ENCODE results near the gene BHLHA15. TPM values are rescaled to one million over a fixed set of nuclear protein-coding genes. Genes with fewer than 3 reads are reported as not detected.

Gene BHLHA15
- total RNA-seq, 4 donors from 2014 or later = not detected

DNA sequence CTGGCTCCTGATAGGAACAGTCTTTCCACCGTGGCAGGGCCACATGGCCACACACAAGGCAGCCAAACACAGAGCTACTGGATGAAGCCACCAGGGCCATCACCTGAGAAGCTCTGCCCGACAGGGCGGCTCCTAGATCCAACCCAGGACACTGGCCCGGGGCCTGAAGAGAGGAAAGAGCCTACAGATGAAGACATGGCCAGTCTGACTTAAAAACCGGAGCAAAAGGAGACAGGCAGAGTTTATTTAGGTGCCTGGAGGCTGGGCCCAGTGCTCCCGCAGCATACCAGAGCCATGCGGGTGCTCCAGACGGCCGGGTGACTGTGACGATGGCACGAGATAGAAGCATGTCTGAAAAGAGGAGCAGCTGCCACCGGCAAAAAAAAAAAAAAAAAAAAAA, 36.9 kb downstream of the BHLHA15 start:
- no peak for DNase-seq (ENCODE audit: extremely low spot score)
- TF ChIP-seq, protein P1, sequence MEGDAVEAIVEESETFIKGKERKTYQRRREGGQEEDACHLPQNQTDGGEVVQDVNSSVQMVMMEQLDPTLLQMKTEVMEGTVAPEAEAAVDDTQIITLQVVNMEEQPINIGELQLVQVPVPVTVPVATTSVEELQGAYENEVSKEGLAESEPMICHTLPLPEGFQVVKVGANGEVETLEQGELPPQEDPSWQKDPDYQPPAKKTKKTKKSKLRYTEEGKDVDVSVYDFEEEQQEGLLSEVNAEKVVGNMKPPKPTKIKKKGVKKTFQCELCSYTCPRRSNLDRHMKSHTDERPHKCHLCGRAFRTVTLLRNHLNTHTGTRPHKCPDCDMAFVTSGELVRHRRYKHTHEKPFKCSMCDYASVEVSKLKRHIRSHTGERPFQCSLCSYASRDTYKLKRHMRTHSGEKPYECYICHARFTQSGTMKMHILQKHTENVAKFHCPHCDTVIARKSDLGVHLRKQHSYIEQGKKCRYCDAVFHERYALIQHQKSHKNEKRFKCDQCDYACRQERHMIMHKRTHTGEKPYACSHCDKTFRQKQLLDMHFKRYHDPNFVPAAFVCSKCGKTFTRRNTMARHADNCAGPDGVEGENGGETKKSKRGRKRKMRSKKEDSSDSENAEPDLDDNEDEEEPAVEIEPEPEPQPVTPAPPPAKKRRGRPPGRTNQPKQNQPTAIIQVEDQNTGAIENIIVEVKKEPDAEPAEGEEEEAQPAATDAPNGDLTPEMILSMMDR (IDR thresholded peaks at IDR 0.05) = no peak
- TF ChIP-seq POLR2AphosphoS5 (IDR thresholded peaks at IDR 0.05) (no peak), POLR2A (IDR thresholded peaks at IDR 0.05; ENCODE audit: low read depth) (no peak), EP300 (IDR thresholded peaks at IDR 0.05) (no peak)
- no peaks in the 10 kb centered on the region for H3K27me3 ChIP-seq
- H3K4me1 ChIP-seq = peaks cover 35 to 53% (median 47%) of the 10 kb centered on the region in 4 donors
- peak overlapping the region in 2 of 4 donors; percentile 56 to 91 for H3K27ac ChIP-seq (replicated peaks in 1 of 4)
- H3K36me3 ChIP-seq = peaks cover 0 to 36% (median 20%) of the 10 kb centered on the region in 4 donors
- 90% methylated on average over 12 of the region's 12 CpGs for WGBS
- H3K4me3 ChIP-seq = no peak overlapping the region
- intact Hi-C loops (cut with DNase I) = loop anchor here (5.0 kb wide), 1 partner anchor 34 kb away; the partner anchor contains the start of gene BRI3
- H3K9me3 ChIP-seq = no peaks in the 10 kb centered on the region

DNA sequence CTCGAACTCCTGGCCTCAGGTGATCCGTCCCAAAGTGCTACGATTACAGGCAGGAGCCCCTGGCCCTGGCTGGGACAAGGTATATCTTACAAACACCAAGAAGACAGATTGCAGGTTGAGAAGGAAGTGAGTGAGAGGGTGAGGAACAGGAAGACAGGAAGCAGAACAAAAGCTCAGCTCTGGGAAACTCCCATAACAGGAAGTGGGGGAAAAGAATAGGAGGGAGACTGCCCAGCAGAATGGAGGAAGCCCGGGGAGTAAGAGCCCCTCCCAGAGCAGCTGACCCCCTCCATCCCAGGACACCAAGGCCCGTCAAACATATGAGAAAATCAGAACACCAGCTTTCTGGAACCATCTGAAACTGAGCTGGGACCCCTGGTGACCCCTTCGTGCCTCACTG, 37.9 kb downstream of the BHLHA15 start:
- Histone ChIP-seq H3K27me3 (no peaks in the 10 kb centered on the region), H3K4me1 (peaks cover 43 to 57% (median 51%) of the 10 kb centered on the region in 4 donors), H3K4me3 (no peak overlapping the region), H3K9me3 (no peaks in the 10 kb centered on the region), H3K27ac (replicated peaks in 1 of 4) (peak overlapping the region in 3 of 4 donors; percentile 14 to 91 (median 49)), H3K36me3 (peaks cover 0 to 27% (median 11%) of the 10 kb centered on the region in 4 donors)
- no peak for TF ChIP-seq EP300 (IDR thresholded peaks at IDR 0.05)
- no peak for TF ChIP-seq POLR2A (IDR thresholded peaks at IDR 0.05; ENCODE audit: low read depth)
- no peak for DNase-seq (ENCODE audit: extremely low spot score)
- 68% methylated on average over 6 of the region's 6 CpGs for WGBS
- intact Hi-C loops (cut with DNase I) = loop anchor here (5.0 kb wide), 1 partner anchor 33 kb away; the partner anchor contains the start of gene BRI3

DNA sequence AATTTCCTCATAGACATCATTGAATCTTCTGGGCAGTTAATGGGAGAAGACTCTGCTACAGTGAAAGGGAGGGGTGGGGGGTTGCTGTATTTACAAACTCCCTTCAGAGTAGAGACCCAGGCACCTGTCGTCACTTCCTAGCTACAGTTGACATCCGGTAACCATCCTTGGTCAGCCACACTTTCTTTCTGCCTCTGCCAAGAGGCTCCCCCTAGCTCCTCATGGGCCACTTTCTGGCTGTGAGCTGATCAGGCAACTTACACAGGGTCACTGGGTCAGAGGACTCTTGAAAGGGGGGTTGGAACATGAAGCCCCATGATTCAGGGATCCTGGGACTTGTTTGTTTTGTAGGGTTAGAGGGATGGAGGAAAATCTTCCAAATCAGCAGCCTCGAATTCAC, 39.5 kb downstream of the BHLHA15 start:
- peaks cover 0 to 22% (median 6%) of the 10 kb centered on the region in 4 donors for H3K36me3 ChIP-seq
- no peaks in the 10 kb centered on the region for H3K27me3 ChIP-seq
- H3K9me3 ChIP-seq = no peaks in the 10 kb centered on the region
- intact Hi-C loops (cut with DNase I) = no loop called here
- no peak for TF ChIP-seq EP300 (IDR thresholded peaks at IDR 0.05)
- no peak for TF ChIP-seq POLR2AphosphoS5 (IDR thresholded peaks at IDR 0.05)
- TF ChIP-seq, protein P1 (IDR thresholded peaks at IDR 0.05) = no peak
- TF ChIP-seq POLR2A (IDR thresholded peaks at IDR 0.05; ENCODE audit: low read depth) = no peak
- DNase-seq (ENCODE audit: extremely low spot score) = no peak
- H3K4me1 ChIP-seq = peaks cover 41 to 51% (median 44%) of the 10 kb centered on the region in 4 donors
- WGBS = 72% methylated on average over 3 of the region's 3 CpGs
- H3K4me3 ChIP-seq = peak overlapping the region; percentile 81 to 93 (median 87)
- peak overlapping the region; percentile 78 to 91 (median 85) for H3K27ac ChIP-seq (replicated peaks in 1 of 4)

DNA sequence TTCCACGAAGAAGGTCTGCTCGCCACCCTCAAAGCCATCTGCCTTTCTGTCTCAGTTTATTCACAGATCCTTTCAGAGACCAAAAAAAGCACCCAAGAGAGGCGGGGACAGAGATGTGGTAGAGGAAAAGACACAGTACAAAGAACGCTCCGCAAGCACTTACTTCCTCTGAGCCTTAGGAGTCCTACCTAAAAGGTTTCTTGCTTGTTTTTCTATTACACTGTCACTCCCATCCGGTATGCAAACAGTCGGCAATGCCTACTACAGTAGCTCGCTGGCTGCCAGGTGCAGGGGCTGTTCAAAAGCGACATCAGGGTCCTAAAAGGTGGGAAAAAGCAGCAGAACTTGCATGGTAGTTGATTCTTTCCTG, 40.0 kb downstream of the BHLHA15 start:
- Histone ChIP-seq H3K4me3 (peak overlapping the region; percentile 81 to 93 (median 87)), H3K27ac (replicated peaks in 1 of 4) (peak overlapping the region; percentile 78 to 91 (median 85)), H3K4me1 (peaks cover 37 to 51% (median 44%) of the 10 kb centered on the region in 4 donors), H3K9me3 (no peaks in the 10 kb centered on the region), H3K36me3 (peaks cover 0 to 22% (median 6%) of the 10 kb centered on the region in 4 donors), H3K27me3 (no peaks in the 10 kb centered on the region)
- DNase-seq (ENCODE audit: extremely low spot score) = no peak
- intact Hi-C loops (cut with DNase I) = no loop called here
- TF ChIP-seq, protein P1 (IDR thresholded peaks at IDR 0.05) = no peak
- no peak for TF ChIP-seq POLR2A (IDR thresholded peaks at IDR 0.05; ENCODE audit: low read depth)
- no peak for TF ChIP-seq EP300 (IDR thresholded peaks at IDR 0.05)
- no peak for TF ChIP-seq POLR2AphosphoS5 (IDR thresholded peaks at IDR 0.05)
- 37% methylated on average over 9 of the region's 9 CpGs for WGBS

DNA sequence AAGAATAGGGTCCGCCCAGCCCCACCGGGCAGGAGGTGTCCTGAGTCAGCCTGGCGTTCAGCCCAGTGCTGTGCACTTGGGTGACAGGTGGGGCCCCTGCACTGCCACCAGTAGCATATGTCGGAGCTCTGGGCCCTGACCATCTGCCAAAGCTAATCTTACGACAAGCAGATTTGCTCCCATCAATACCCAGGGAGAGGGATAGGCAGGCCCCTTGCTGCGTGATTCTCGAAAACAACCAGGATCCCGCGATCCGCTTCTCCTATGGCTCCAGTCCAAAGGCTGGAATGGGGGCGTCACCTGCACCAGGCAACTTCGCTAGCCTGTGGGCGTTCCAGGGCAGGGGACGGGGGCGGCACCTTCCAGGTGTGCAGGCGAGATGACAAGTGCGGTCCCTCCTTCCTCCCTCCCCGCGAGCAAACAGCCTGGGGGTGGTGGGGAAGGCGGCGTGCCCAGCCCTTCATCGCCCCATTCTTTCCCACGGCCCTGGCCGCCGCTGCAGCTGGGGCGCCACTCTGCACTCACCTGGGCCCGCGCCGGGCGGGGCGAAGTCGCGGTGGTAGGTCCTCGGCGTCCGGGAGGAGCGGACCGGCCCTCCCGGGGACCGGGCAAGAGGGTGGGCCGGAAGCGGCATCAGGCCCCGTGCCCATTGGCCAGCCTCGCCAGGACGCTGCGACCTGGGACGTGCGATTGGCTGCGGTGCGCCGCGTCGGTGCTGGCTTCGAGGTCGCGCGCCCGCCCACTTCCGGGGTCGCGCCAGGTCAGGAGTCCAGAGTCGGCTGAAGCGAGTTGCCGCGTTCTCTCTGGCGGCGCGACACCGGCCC, 40.6 kb downstream of the BHLHA15 start, which contains the start of gene TECPR1:
TSS of gene TECPR1 (minus strand) at position 632 of the 824 bp plus-strand sequence. CDS start 6,086 bp downstream, outside the sequence.
- Histone ChIP-seq H3K4me1 (peaks cover 31 to 51% (median 44%) of the 10 kb centered on the region in 4 donors), H3K36me3 (peaks cover 1 to 28% (median 9%) of the 10 kb centered on the region in 4 donors), H3K27ac (replicated peaks in 1 of 4) (peak within 1 kb of the TSS; percentile 78 to 91 (median 85)), H3K9me3 (no peaks in the 10 kb centered on the region), H3K27me3 (no peaks in the 10 kb centered on the region), H3K4me3 (peak within 1 kb of the TSS; percentile 81 to 93 (median 87))
- DNase-seq (ENCODE audit: extremely low spot score) = peak; percentile 98
- TF ChIP-seq POLR2A (IDR thresholded peaks at IDR 0.05; ENCODE audit: low read depth) (no peak), POLR2AphosphoS5 (IDR thresholded peaks at IDR 0.05) (peak; percentile 81 to 86), EP300 (IDR thresholded peaks at IDR 0.05) (no peak)
- TF ChIP-seq, protein P1 (IDR thresholded peaks at IDR 0.05) = no peak
- intact Hi-C loops (cut with DNase I) = no loop called here
- WGBS = under 1% methylated on average over 23 of the region's 69 CpGs
